B cell (primary cell): ENCODE data around the gene NELL2.

Experiments
- EZH2 ChIP-seq: IDR thresholded peaks from 2 replicates; pipeline ENCODE4 v1.6.1; 2012; ENCODE audit warnings: borderline replicate concordance, low read depth, mild to moderate bottlenecking, moderate library complexity, low read length; ENCODE audit not compliant: insufficient read depth, poor library complexity, severe bottlenecking
- TF ChIP-seq, protein P1 (sequence below): fragments of 200-600 bp; IDR thresholded peaks from one replicate; pipeline ENCODE4 v1.8.0; 2022; ENCODE audit warnings: antibody characterized with exemption, mild to moderate bottlenecking

DNA sequence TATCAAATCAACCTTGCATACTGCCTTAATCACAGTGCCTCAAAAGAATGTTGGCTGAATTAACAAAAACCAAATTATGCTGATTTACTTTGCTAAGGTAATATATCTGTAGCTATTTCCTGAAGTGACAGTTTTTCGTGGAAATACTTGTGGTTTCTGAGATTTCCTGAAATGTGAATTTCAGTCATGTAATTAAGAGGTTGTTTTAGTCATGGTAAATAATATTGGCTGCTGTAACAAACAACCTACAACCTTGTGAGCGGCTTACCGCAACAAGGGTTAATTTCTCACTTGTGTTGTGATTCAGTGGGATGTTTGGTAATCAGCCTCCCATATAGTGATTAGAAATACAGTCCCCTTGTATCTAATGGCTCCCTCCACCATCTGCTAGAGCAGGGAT lies 387.9 kb downstream of the NELL2 start:
- TF ChIP-seq, protein P1, sequence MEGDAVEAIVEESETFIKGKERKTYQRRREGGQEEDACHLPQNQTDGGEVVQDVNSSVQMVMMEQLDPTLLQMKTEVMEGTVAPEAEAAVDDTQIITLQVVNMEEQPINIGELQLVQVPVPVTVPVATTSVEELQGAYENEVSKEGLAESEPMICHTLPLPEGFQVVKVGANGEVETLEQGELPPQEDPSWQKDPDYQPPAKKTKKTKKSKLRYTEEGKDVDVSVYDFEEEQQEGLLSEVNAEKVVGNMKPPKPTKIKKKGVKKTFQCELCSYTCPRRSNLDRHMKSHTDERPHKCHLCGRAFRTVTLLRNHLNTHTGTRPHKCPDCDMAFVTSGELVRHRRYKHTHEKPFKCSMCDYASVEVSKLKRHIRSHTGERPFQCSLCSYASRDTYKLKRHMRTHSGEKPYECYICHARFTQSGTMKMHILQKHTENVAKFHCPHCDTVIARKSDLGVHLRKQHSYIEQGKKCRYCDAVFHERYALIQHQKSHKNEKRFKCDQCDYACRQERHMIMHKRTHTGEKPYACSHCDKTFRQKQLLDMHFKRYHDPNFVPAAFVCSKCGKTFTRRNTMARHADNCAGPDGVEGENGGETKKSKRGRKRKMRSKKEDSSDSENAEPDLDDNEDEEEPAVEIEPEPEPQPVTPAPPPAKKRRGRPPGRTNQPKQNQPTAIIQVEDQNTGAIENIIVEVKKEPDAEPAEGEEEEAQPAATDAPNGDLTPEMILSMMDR = no peak
- no peak for TF ChIP-seq EZH2
